IPS DF 6.9 (cell line): ENCODE measurements around the gene FAM114A2.

ENCODE experiments used
- DNase-seq: peaks from one replicate; pipeline ENCODE4 v3.0.0-alpha.2; 2013; ENCODE audit warnings: low read depth, low spot score
- H3K27ac ChIP-seq: one replicate; pipeline ENCODE4 v1.5.1; 2013; ENCODE audit warnings: low read length, control low read depth
- H3K27me3 ChIP-seq: 2 replicates; pipeline ENCODE4 v1.6.1; 2013; ENCODE audit warnings: mild to moderate bottlenecking, low read length; ENCODE audit not compliant: control insufficient read depth, insufficient read depth
- H3K36me3 ChIP-seq: 2 replicates; pipeline ENCODE4 v1.6.1; 2013; ENCODE audit warnings: low read length; ENCODE audit not compliant: control insufficient read depth, insufficient read depth
- H3K4me1 ChIP-seq: 2 replicates; pipeline ENCODE4 v1.6.1; 2013; ENCODE audit warnings: low read length; ENCODE audit not compliant: control insufficient read depth, insufficient read depth
- H3K4me3 ChIP-seq: 2 replicates; pipeline ENCODE4 v1.5.1; 2013; ENCODE audit warnings: mild to moderate bottlenecking, low read length
- H3K9me3 ChIP-seq: 2 replicates; pipeline ENCODE4 v1.6.1; 2013; ENCODE audit warnings: low read length, inconsistent platforms; ENCODE audit not compliant: control insufficient read depth, insufficient read depth
- WGBS: extraction: QIAGEN DNeasy Blood & Tissue Kit; methylation state at CpG from one replicate; pipeline ENCODE4 v1.1.7; 2013; ENCODE audit warnings: mixed read lengths, missing lambda C conversion rate; ENCODE audit not compliant: insufficient read length, insufficient coverage; 5-methylcytosine and 5-hydroxymethylcytosine counted together

The FAM114A2 gene

GRCh38 chr5:153969563-153969895 lies 69.2 kb downstream of the FAM114A2 start:
- no peaks in the 10 kb centered on the region for H3K4me1 ChIP-seq
- no peak overlapping the region for H3K27ac ChIP-seq
- no CpG with 5 or more reads among the region's 3 CpGs for WGBS
- H3K4me3 ChIP-seq = no peak overlapping the region
- H3K9me3 ChIP-seq = no peaks in the 10 kb centered on the region
- DNase-seq = no peak
- H3K36me3 ChIP-seq = no peaks in the 10 kb centered on the region
- no peaks in the 10 kb centered on the region for H3K27me3 ChIP-seq

- H3K27me3 ChIP-seq = no peaks in the 10 kb centered on the region
- no peak for DNase-seq
- H3K9me3 ChIP-seq = no peaks in the 10 kb centered on the region
- WGBS = no CpG with 5 or more reads among the region's 10 CpGs
- no peaks in the 10 kb centered on the region for H3K36me3 ChIP-seq
- H3K4me1 ChIP-seq = 0 out of 2 replicates have a peak, but pooled peaks cover 2% of the 10 kb centered on the region
- no peak overlapping the region for H3K27ac ChIP-seq
- no peak overlapping the region for H3K4me3 ChIP-seq
Observed at GRCh38 chr5:153968761-153969562, 69.7 kb downstream of the FAM114A2 start.

GRCh38 chr5:153964880-153965645 lies 73.6 kb downstream of the FAM114A2 start:
- Histone ChIP-seq H3K27me3 (no peaks in the 10 kb centered on the region), H3K27ac (no peak overlapping the region), H3K4me3 (no peak overlapping the region), H3K4me1 (0 out of 2 replicates have a peak, but pooled peaks cover 2% of the 10 kb centered on the region), H3K9me3 (no peaks in the 10 kb centered on the region), H3K36me3 (no peaks in the 10 kb centered on the region)
- no CpG with 5 or more reads among the region's 10 CpGs for WGBS
- DNase-seq = no peak

- no peaks in the 10 kb centered on the region for H3K27me3 ChIP-seq
- DNase-seq = no peak
- no peaks in the 10 kb centered on the region for H3K36me3 ChIP-seq
- no peak overlapping the region for H3K27ac ChIP-seq
- H3K9me3 ChIP-seq = no peaks in the 10 kb centered on the region
- H3K4me3 ChIP-seq = no peak overlapping the region
- peaks cover 4% of the 10 kb centered on the region; the same call in 1 of the 2 replicates for H3K4me1 ChIP-seq
- no CpG with 5 or more reads among the region's 17 CpGs for WGBS
Observed at GRCh38 chr5:153964191-153964879, 74.4 kb downstream of the FAM114A2 start.

- no CpG with 5 or more reads among the region's 10 CpGs for WGBS
- no peak overlapping the region for H3K4me3 ChIP-seq
- peaks cover 8% of the 10 kb centered on the region for H3K4me1 ChIP-seq
- H3K27ac ChIP-seq = no peak overlapping the region
- H3K9me3 ChIP-seq = no peaks in the 10 kb centered on the region
- no peak for DNase-seq
- no peaks in the 10 kb centered on the region for H3K27me3 ChIP-seq
- no peaks in the 10 kb centered on the region for H3K36me3 ChIP-seq
Observed at GRCh38 chr5:153960269-153961215, 78.2 kb downstream of the FAM114A2 start.

GRCh38 chr5:153959134-153959957 lies 79.4 kb downstream of the FAM114A2 start:
- H3K36me3 ChIP-seq = no peaks in the 10 kb centered on the region
- no peak overlapping the region for H3K27ac ChIP-seq
- WGBS = no CpG with 5 or more reads among the region's 5 CpGs
- H3K4me3 ChIP-seq = no peak overlapping the region
- no peaks in the 10 kb centered on the region for H3K9me3 ChIP-seq
- no peaks in the 10 kb centered on the region for H3K27me3 ChIP-seq
- peaks cover 8% of the 10 kb centered on the region for H3K4me1 ChIP-seq
- DNase-seq = peak; percentile 67

- DNase-seq = no peak
- Histone ChIP-seq H3K4me3 (no peak overlapping the region), H3K27ac (no peak overlapping the region), H3K4me1 (peaks cover 6% of the 10 kb centered on the region), H3K27me3 (no peaks in the 10 kb centered on the region), H3K36me3 (no peaks in the 10 kb centered on the region), H3K9me3 (no peaks in the 10 kb centered on the region)
- WGBS = no CpG with 5 or more reads among the region's 4 CpGs
Observed at GRCh38 chr5:153957205-153957604, 81.5 kb downstream of the FAM114A2 start.

- H3K4me3 ChIP-seq = no peak overlapping the region
- H3K4me1 ChIP-seq = no peaks in the 10 kb centered on the region
- no CpG with 5 or more reads among the region's 3 CpGs for WGBS
- H3K36me3 ChIP-seq = no peaks in the 10 kb centered on the region
- no peaks in the 10 kb centered on the region for H3K27me3 ChIP-seq
- H3K9me3 ChIP-seq = no peaks in the 10 kb centered on the region
- H3K27ac ChIP-seq = no peak overlapping the region
- no peak for DNase-seq
Observed at GRCh38 chr5:153953411-153953810, 85.3 kb downstream of the FAM114A2 start.

- Histone ChIP-seq H3K27me3 (no peaks in the 10 kb centered on the region), H3K27ac (no peak overlapping the region), H3K4me1 (no peaks in the 10 kb centered on the region), H3K4me3 (no peak overlapping the region), H3K36me3 (no peaks in the 10 kb centered on the region), H3K9me3 (no peaks in the 10 kb centered on the region)
- no CpG with 5 or more reads among the region's 2 CpGs for WGBS
- no peak for DNase-seq
Observed at GRCh38 chr5:153952893-153953292, 85.8 kb downstream of the FAM114A2 start.
